ENCODE measurements around the gene HPSE. TPM values are rescaled to one million over a fixed set of nuclear protein-coding genes. Genes with fewer than 3 reads are reported as not detected.

The HPSE gene
- total and polyA plus RNA-seq, 2 of the 13 experiments (the other 11 are each of a cell fraction or from before 2014, with no cell fraction given), result not detected

DNA sequence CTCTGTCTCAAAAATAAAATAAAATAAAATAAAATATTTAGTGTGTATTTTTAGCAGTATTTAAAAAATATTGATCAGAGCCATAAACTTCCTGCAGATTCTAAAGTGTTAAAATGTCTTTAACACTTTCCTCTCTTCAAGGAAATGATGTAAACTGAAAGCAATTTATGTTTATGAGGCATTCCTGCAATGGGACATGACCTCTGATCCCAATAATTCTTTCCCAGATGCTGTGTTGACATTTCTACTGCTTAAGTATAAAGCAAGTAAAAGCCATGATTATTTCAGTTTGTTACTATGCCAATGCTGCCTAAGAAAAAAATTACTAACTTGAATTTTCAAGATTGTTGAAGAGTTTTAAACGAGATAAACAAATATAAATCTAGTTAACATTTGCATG is 79.1 kb downstream of the HPSE start:
- H3K27ac ChIP-seq (ENCODE audit: extremely low read length, insufficient read depth, low read length), result no peak overlapping the region
- no TSS peak for BruUV-seq (replicated peaks)
- H3K9ac ChIP-seq (ENCODE audit: insufficient read depth, low read depth, low read length), result no peak overlapping the region
- POLR2A ChIA-PET, result no interaction called here
- H3K36me3 ChIP-seq (replicated peaks in 1 of 2; ENCODE audit: control insufficient read depth in 1 of 2, insufficient read depth in 2 of 2, low read length in 2 of 2), result no peaks in the 10 kb centered on the region; a peak in 1 of 5 replicates
- intact Hi-C loops (cut with micrococcal nuclease; ENCODE audit: unreplicated experiment) (no loop called here), in situ Hi-C loops (cut with HindIII; ENCODE audit: extremely low pct_ligation_motif_present, low pct_unique_long_range_greater_than_20kb) (loop anchor here (10.0 kb wide), 1 partner anchor 181 kb away; no protein-coding TSS in a partner anchor)
- no peak overlapping the region for H2AFZ ChIP-seq (ENCODE audit: low read length)
- no peak for ATAC-seq
- H3K4me2 ChIP-seq (ENCODE audit: low read depth, low read length), result no peak overlapping the region
- H4K20me1 ChIP-seq (ENCODE audit: insufficient read depth, low read length), result no peaks in the 10 kb centered on the region
- no peaks in the 10 kb centered on the region for H3K9me3 ChIP-seq (ENCODE audit: low read length)
- CTCF ChIA-PET (ENCODE audit: low intra/inter-chr PET ratio, low total read pairs), result no interaction called here
- no peak for FAIRE-seq
- TF ChIP-seq MAFF (IDR thresholded peaks at IDR 0.05; ENCODE audit: low read depth, low read length), result 0 out of 2 replicates have a peak, but pooled peaks have one; percentile 8
- TF ChIP-seq ZMAT3 (CRISPR knock-in tag; conservative IDR thresholded peaks at IDR 0.05), result no peak
- TF ChIP-seq, protein P1, sequence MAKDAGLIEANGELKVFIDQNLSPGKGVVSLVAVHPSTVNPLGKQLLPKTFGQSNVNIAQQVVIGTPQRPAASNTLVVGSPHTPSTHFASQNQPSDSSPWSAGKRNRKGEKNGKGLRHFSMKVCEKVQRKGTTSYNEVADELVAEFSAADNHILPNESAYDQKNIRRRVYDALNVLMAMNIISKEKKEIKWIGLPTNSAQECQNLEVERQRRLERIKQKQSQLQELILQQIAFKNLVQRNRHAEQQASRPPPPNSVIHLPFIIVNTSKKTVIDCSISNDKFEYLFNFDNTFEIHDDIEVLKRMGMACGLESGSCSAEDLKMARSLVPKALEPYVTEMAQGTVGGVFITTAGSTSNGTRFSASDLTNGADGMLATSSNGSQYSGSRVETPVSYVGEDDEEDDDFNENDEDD (CRISPR knock-in tag; IDR thresholded peaks at IDR 0.05; ENCODE audit: borderline replicate concordance), result no peak
- TF ChIP-seq, protein P2, sequence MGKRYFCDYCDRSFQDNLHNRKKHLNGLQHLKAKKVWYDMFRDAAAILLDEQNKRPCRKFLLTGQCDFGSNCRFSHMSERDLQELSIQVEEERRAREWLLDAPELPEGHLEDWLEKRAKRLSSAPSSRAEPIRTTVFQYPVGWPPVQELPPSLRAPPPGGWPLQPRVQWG (CRISPR knock-in tag; IDR thresholded peaks at IDR 0.05; ENCODE audit: borderline replicate concordance, low read depth), result no peak
- 0 out of 4 replicates have a peak, but pooled peaks of 1 of the 2 experiments have one; percentile 10 for TF ChIP-seq MAFK (conservative IDR thresholded peaks at IDR 0.05 in 1 of 2, IDR thresholded peaks at IDR 0.05 in 1 of 2; ENCODE audit: low read length in 2 of 2)
- no peak for TF ChIP-seq GLI4 (CRISPR knock-in tag; IDR thresholded peaks at IDR 0.05; ENCODE audit: borderline replicate concordance)
- peak in 1 of 2 experiments; percentile 35; a peak in 1 of 4 replicates for TF ChIP-seq NR2F1 (CRISPR knock-in tag; IDR thresholded peaks at IDR 0.05)
- DNase-seq (ENCODE audit: low spot score), result no peak
- no peaks in the 10 kb centered on the region for H3K79me2 ChIP-seq (ENCODE audit: insufficient read depth, low read length)
- no peaks in the 10 kb centered on the region for H3K27me3 ChIP-seq (ENCODE audit: control insufficient read depth in 1 of 2, insufficient read depth in 2 of 2, low read length in 2 of 2)
- 88% methylated on average over 1 of the region's 1 CpG for WGBS (ENCODE audit: low lambda C conversion rate)
- H3K4me1 ChIP-seq (ENCODE audit: insufficient read depth, low read length), result 0 out of 2 replicates have a peak, but pooled peaks cover 4% of the 10 kb centered on the region
- H3K4me3 ChIP-seq (replicated peaks in 1 of 3; ENCODE audit: insufficient read depth in 1 of 3, low read depth in 2 of 3, low read length in 3 of 3), result no peak overlapping the region

Measured in HepG2 (cell line).